CD4-positive, alpha-beta memory T cell (primary cell): Measurements from ENCODE around the gene ETS1. TPM values are rescaled to one million over a fixed set of nuclear protein-coding genes. Genes with fewer than 3 reads are reported as not detected.
A peak's percentile ranks its signal among the peaks of the same experiment; 100 is the strongest.

Experiments used
- CTCF ChIA-PET: fragments of 350-600 bp; sonication (Branson Sonifier 250); formaldehyde crosslinking; loops from one replicate; lab custom pipeline; 2021; ENCODE audit warnings: inconsistent platforms; ENCODE audit not compliant: partially characterized antibody; lab: Charles Lee
- POLR2A ChIA-PET: fragments of 350-600 bp; sonication (Branson Sonifier 250); formaldehyde crosslinking; loops from one replicate; lab custom pipeline; 2021; ENCODE audit not compliant: partially characterized antibody; lab: Charles Lee
- DNase-seq, 5 donors: peaks; one replicate each; pipeline versions ENCODE4 v3.0.0 to v3.0.0-alpha.2; 2020 to 2022; ENCODE audit warnings: mixed read lengths in 1 of 5
- H3K27ac ChIP-seq: one replicate; pipeline ENCODE4 v1.7.0; 2013; ENCODE audit warnings: low read depth, low read length
- H3K27me3 ChIP-seq: 2 replicates; pipeline ENCODE4 v1.7.0; 2013; ENCODE audit warnings: mild to moderate bottlenecking, low read length, moderate library complexity; ENCODE audit not compliant: insufficient read depth
- H3K36me3 ChIP-seq: 2 replicates; pipeline ENCODE4 v1.7.0; 2013; ENCODE audit warnings: mild to moderate bottlenecking, low read length, moderate library complexity; ENCODE audit not compliant: insufficient read depth
- H3K4me1 ChIP-seq: 2 replicates; pipeline ENCODE4 v1.7.0; 2013; ENCODE audit warnings: mild to moderate bottlenecking, low read length, moderate library complexity; ENCODE audit not compliant: insufficient read depth
- H3K4me3 ChIP-seq, 2 donors: one replicate each; pipeline ENCODE4 v1.7.0; 2013; ENCODE audit warnings: low read length in 2 of 2, mild to moderate bottlenecking in 1 of 2
- H3K9me3 ChIP-seq, 2 donors: one replicate each; pipeline ENCODE4 v1.7.0; 2013; ENCODE audit warnings: low read length in 2 of 2, control low read depth in 1 of 2; ENCODE audit not compliant: control insufficient read depth in 1 of 2
- H3K27ac Mint-ChIP-seq, 7 donors: one replicate each; pipeline ENCODE4 v1.8.0; 2020 to 2021; ENCODE audit warnings: mixed read lengths in 7 of 7, mild to moderate bottlenecking in 6 of 7, inconsistent platforms in 3 of 7, moderate library complexity in 3 of 7
- H3K27me3 Mint-ChIP-seq, 2 donors: one replicate each; pipeline ENCODE4 v1.8.0; 2020 to 2021; ENCODE audit warnings: mixed read lengths in 2 of 2
- H3K36me3 Mint-ChIP-seq, 2 donors: one replicate each; pipeline ENCODE4 v1.8.0; 2020 to 2021; ENCODE audit warnings: mixed read lengths in 2 of 2, inconsistent platforms in 1 of 2, mild to moderate bottlenecking in 1 of 2
- H3K4me1 Mint-ChIP-seq, 4 donors: one replicate each; pipeline ENCODE4 v1.8.0; 2020 to 2021; ENCODE audit warnings: mixed read lengths in 4 of 4, mild to moderate bottlenecking in 1 of 4
- H3K4me3 Mint-ChIP-seq, 8 donors: one replicate each; pipeline ENCODE4 v1.8.0; 2020 to 2021; ENCODE audit warnings: mixed read lengths in 8 of 8, mild to moderate bottlenecking in 7 of 8, moderate library complexity in 6 of 8, inconsistent platforms in 3 of 8
- H3K9me3 Mint-ChIP-seq, 8 donors: one replicate each; pipeline ENCODE4 v1.8.0; 2020 to 2021; ENCODE audit warnings: mixed read lengths in 8 of 8, mild to moderate bottlenecking in 5 of 8, inconsistent platforms in 3 of 8, moderate library complexity in 1 of 8
- intact Hi-C: fragments of 100-400 bp; cut with micrococcal nuclease; formaldehyde crosslinking; loops from one replicate; pipeline ENCODE4 v1.15.1; 2023
- polyA plus RNA-seq, 2 donors: library from polyadenylated mRNA; unstranded; fragments of 300-500 nt; fragmentation: Illumina TruSeq; gene quantifications; one replicate each; pipeline ENCODE4 v1.2.3, GENCODE V29; 2021
- total RNA-seq, 2 experiments: library from RNA; stranded (reverse); gene quantifications; one replicate each; pipeline ENCODE4 v1.2.3, GENCODE V29; 2021

ETS1 gene
- total and polyA plus RNA-seq, 4 experiments from 2014 or later = 435 to 761 (median 593) TPM

DNA sequence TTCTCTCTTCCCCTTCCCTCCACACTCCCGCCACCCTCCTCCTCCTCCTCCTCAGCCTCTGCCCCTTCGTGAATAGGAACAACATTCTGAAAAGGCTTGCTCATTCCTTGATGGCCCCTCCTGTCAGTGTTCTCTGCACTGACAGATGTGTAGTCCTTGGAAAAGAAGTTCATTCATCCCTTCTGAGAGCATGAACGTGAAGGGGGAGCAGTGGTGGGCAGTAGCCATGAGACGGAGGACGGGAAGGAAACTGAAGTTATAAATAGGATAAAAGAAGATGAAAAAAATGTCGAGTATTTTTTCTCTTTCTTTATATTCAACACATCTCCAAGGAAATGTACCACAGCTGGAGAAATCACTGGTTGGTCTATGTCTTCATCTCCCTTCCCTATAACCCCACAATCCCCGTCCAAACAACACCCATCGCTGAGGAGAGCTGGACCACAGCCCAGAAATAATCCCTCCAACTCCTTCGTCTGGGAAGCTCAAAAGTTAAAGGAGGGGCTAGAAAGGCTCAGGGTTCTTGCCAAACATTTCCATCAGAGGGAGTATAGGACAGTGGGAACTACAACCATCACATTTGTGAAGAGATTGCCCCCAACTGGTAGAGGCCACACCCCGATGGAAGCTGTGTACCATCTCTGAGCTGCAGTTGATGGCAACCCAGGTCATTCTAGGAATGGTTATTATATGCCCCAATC is 33.5 kb downstream of the ETS1 start:
- ChIA-PET POLR2A (interaction anchor here (0.7 to 4.9 kb wide), 20 partner anchors 9 to 262 kb away, joined by 3 to 40 read pairs (median 3); no protein-coding TSS in a partner anchor), CTCF (interaction anchor here (0.7 to 3.4 kb wide), 18 partner anchors 18 to 397 kb away, joined by 3 to 19 read pairs (median 4); no protein-coding TSS in a partner anchor)
- no peaks in the 10 kb centered on the region for H3K9me3 ChIP-seq
- peak overlapping the region in 4 of 8 donors; percentile 11 to 69 (median 63) for H3K4me3 Mint-ChIP-seq
- intact Hi-C loops = loop anchor here (2.0 to 5.0 kb wide), 2 partner anchors 43 to 71 kb away; no protein-coding TSS in a partner anchor
- peak overlapping the region; percentile 52 to 94 (median 87) for H3K27ac Mint-ChIP-seq
- no peak overlapping the region for H3K4me3 ChIP-seq
- no peak overlapping the region for H3K27ac ChIP-seq
- no peaks in the 10 kb centered on the region for H3K27me3 ChIP-seq
- no peaks in the 10 kb centered on the region for H3K9me3 Mint-ChIP-seq
- DNase-seq = no peak
- peaks cover 38 to 54% (median 45%) of the 10 kb centered on the region in 4 donors for H3K4me1 Mint-ChIP-seq
- no peaks in the 10 kb centered on the region for H3K36me3 Mint-ChIP-seq
- H3K4me1 ChIP-seq = peaks cover 54% of the 10 kb centered on the region
- no peaks in the 10 kb centered on the region for H3K36me3 ChIP-seq
- no peaks in the 10 kb centered on the region for H3K27me3 Mint-ChIP-seq

DNA sequence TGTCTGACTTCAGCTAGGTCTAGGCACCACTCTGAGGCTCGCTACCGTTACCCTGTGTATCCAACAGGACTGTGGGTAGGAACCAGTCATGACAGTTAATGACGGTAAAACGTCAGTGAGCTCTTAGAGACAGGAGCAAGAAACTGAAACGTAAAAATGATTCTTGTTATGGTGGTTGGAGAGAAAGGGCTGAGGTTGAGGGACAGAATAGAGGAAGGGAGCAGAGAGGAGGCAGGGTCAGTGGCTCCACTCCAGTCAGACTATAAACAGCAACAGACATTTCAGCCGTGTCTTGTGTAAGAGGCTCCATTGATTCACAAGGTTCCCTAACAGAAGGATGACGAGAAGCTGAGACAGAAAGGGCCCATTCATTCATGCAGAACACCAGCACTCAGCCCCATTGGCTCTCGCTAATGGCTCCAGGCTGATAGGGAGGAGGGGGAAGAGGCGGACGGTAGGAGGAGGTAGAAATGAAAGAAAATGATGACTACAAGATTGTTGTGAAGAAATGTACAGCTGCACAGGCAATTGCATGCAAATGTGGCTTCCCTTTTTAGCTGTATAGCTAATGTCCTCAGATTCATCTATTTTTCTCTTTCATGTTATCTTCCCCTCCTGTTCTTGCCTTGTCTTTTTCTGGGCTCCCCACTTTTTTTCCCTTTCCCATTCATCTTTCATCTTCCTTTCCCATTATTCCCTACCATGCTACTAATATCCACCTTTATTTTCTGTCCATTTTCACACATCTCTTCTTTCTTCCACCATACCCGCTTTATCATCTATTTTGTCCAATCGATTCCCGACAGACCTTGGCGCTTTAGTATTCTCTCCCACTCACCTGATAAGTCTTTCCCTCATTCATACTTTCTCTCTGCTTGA is 34.3 kb downstream of the ETS1 start:
- peak overlapping the region; percentile 73 to 94 (median 87) for H3K27ac Mint-ChIP-seq
- DNase-seq = peak in 4 of 5 donors; percentile 16 to 41 (median 30)
- H3K4me1 Mint-ChIP-seq = peaks cover 42 to 62% (median 50%) of the 10 kb centered on the region in 4 donors
- Histone ChIP-seq H3K27ac (peak overlapping the region; percentile 28), H3K4me3 (no peak overlapping the region), H3K27me3 (no peaks in the 10 kb centered on the region), H3K36me3 (no peaks in the 10 kb centered on the region), H3K4me1 (peaks cover 59% of the 10 kb centered on the region), H3K9me3 (no peaks in the 10 kb centered on the region)
- POLR2A ChIA-PET = interaction anchor here (0.7 to 4.9 kb wide), 18 partner anchors 8 to 261 kb away, joined by 3 to 40 read pairs (median 4); no protein-coding TSS in a partner anchor
- CTCF ChIA-PET = interaction anchor here (0.9 to 3.4 kb wide), 7 partner anchors 18 to 396 kb away, joined by 3 to 19 read pairs (median 4); no protein-coding TSS in a partner anchor
- no peaks in the 10 kb centered on the region for H3K27me3 Mint-ChIP-seq
- no peaks in the 10 kb centered on the region for H3K36me3 Mint-ChIP-seq
- H3K9me3 Mint-ChIP-seq = no peaks in the 10 kb centered on the region
- intact Hi-C loops = loop anchor here (2.0 to 5.0 kb wide), 2 partner anchors 44 to 72 kb away; no protein-coding TSS in a partner anchor
- H3K4me3 Mint-ChIP-seq = peak overlapping the region; percentile 45 to 69 (median 64)

GRCh38 chr11:128551611-128552335 is 35.6 kb downstream of the ETS1 start:
- no peaks in the 10 kb centered on the region for H3K9me3 Mint-ChIP-seq

DNA sequence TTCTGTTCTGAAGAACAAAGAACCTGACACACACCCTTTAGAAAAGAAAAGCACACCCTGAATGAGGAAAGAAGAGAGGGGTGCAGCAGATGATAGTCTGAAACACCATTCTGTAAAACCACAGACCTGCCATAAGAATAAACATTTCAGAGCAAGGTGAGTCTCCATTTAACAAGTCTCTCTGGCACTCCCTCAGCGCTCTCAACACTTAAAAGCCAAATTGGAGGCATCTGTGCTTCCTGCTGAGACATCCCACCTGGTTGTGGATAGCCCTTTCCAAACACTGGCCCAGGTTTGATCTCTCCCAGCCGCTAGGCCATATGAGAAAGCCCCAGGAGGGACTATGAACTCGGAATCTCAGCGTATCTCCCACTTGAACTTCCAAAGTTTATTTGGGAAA is 36.3 kb downstream of the ETS1 start:
- ChIA-PET CTCF (interaction anchor here (0.8 to 1.6 kb wide), 3 partner anchors 25 to 519 kb away, joined by 3 to 4 read pairs (median 3); no protein-coding TSS in a partner anchor), POLR2A (interaction anchor here (0.7 to 3.9 kb wide), 6 partner anchors 10 to 77 kb away, joined by 3 to 56 read pairs (median 4); no protein-coding TSS in a partner anchor)
- Mint-ChIP-seq H3K27ac (peak overlapping the region; percentile 73 to 94 (median 87)), H3K4me1 (peaks cover 50 to 77% (median 63%) of the 10 kb centered on the region in 4 donors), H3K27me3 (no peaks in the 10 kb centered on the region), H3K9me3 (no peaks in the 10 kb centered on the region), H3K4me3 (peak overlapping the region in 4 of 8 donors; percentile 13 to 69 (median 41)), H3K36me3 (no peaks in the 10 kb centered on the region)
- intact Hi-C loops = loop anchor here (5.0 kb wide), 1 partner anchor 46 kb away; no protein-coding TSS in a partner anchor
- H3K9me3 ChIP-seq = no peaks in the 10 kb centered on the region
- H3K36me3 ChIP-seq = no peaks in the 10 kb centered on the region
- H3K27ac ChIP-seq = peak overlapping the region; percentile 28
- H3K4me3 ChIP-seq = no peak overlapping the region
- peaks cover 69% of the 10 kb centered on the region for H3K4me1 ChIP-seq
- no peaks in the 10 kb centered on the region for H3K27me3 ChIP-seq
- peak in 1 of 5 donors; percentile 11 for DNase-seq

More at GRCh38 chr11:128551611-128552335, 35.6 kb downstream of the ETS1 start:
- Histone ChIP-seq H3K4me3 (no peak overlapping the region), H3K36me3 (no peaks in the 10 kb centered on the region), H3K4me1 (peaks cover 69% of the 10 kb centered on the region), H3K9me3 (no peaks in the 10 kb centered on the region), H3K27ac (peak overlapping the region; percentile 28), H3K27me3 (no peaks in the 10 kb centered on the region)
- Mint-ChIP-seq H3K4me1 (peaks cover 50 to 74% (median 60%) of the 10 kb centered on the region in 4 donors), H3K27me3 (no peaks in the 10 kb centered on the region), H3K27ac (peak overlapping the region; percentile 73 to 94 (median 87)), H3K36me3 (no peaks in the 10 kb centered on the region), H3K4me3 (peak overlapping the region in 5 of 8 donors; percentile 15 to 69 (median 67))
- POLR2A ChIA-PET = interaction anchor here (0.7 to 4.9 kb wide), 11 partner anchors 9 to 80 kb away, joined by 3 to 40 read pairs (median 5); no protein-coding TSS in a partner anchor
- CTCF ChIA-PET = interaction anchor here (1.5 kb wide), 1 partner anchor 26 kb away, joined by 5 read pairs; no protein-coding TSS in a partner anchor
- DNase-seq = peak in 2 of 5 donors; percentile 13 to 41
- intact Hi-C loops = loop anchor here (2.0 to 5.0 kb wide), 2 partner anchors 46 to 73 kb away; no protein-coding TSS in a partner anchor

DNA sequence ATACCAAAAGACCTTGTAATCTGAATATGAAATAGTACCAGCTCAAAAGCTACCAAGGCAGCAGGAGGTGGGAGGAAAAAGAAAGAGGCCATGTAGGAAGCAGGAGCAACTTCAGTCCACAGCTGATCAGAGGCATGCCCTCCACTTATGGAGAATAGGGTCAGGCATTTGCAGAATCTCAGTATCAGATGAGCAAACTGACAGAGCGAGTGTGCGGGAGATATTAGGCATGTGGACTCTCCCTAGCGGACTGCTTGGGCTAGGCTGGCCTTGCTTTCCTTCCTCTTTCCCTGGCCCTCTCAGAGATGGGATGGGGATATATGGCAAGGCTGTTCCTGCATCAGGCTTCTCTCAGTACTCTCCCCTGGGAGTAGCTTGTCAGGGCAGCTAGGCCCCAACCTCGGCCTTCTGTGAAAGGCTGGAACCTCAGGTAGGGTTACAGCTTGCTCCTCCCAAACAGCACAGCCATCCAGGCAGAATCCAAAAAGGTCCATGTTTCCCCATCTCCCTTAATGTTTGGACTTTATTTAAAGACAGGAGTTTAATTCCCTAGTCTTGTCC is 37.0 kb downstream of the ETS1 start:
- ChIA-PET POLR2A (interaction anchor here (0.7 to 3.9 kb wide), 10 partner anchors 9 to 260 kb away, joined by 3 to 56 read pairs (median 4); no protein-coding TSS in a partner anchor), CTCF (interaction anchor here (0.8 to 1.6 kb wide), 3 partner anchors 24 to 518 kb away, joined by 3 to 4 read pairs (median 3); no protein-coding TSS in a partner anchor)
- Mint-ChIP-seq H3K27ac (peak overlapping the region; percentile 73 to 94 (median 92)), H3K4me1 (peaks cover 53 to 84% (median 66%) of the 10 kb centered on the region in 4 donors), H3K9me3 (no peaks in the 10 kb centered on the region), H3K36me3 (no peaks in the 10 kb centered on the region), H3K27me3 (no peaks in the 10 kb centered on the region), H3K4me3 (peak overlapping the region in 7 of 8 donors; percentile 50 to 83 (median 67))
- no peak overlapping the region for H3K27ac ChIP-seq
- intact Hi-C loops = loop anchor here (5.0 kb wide), 1 partner anchor 47 kb away; no protein-coding TSS in a partner anchor
- peaks cover 69% of the 10 kb centered on the region for H3K4me1 ChIP-seq
- no peak overlapping the region for H3K4me3 ChIP-seq
- H3K9me3 ChIP-seq = no peaks in the 10 kb centered on the region
- H3K36me3 ChIP-seq = no peaks in the 10 kb centered on the region
- no peaks in the 10 kb centered on the region for H3K27me3 ChIP-seq
- DNase-seq = no peak
